ENCODE results near the gene SCRN2. TPM values are rescaled to one million over a fixed set of nuclear protein-coding genes. Genes with fewer than 3 reads are reported as not detected.

Gene SCRN2
- polyA plus RNA-seq, 1 donor from 2014 or later: 19.8 TPM

DNA sequence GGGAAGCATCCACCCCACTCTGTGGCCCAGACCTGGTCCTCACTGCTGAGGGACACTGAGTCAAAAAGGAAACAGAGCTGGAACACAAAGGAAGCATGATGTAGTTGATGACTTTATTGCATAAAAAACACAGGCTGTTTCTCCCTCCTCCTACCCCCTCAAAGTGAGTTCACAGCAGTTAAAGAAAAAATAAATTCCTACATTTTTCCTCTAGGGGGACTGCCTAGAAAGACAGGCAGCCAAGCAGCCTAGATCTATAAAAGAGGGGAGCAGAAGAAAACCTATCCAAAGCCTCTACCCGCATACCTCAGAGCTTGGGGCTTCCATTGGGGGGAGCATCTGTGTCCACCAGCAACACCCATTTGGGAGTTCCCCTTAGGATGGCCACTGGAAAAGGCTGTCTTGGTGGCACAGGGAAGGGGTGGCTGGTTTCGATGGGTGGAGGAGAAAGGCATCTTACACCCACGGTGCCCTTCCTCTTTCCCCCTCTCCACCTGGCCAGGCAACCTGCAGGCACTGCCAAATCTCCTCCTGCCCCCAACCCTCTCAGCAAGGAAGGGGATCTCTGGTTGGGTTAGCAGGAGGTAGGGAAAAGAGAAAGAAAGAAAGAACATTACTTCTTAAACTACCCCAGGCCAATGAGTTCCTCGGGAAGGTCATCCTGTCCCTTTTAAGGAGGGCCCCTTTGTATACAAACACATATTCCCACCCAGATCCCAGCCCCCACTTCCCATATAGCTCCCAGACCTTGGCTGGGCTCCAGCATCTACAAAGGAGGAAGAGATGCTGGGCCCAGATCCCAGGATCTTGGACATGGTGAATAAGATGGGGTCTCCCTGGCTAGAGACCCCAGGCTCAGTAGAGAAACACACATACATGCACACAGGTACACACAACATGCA, 4.0 kb upstream of the SCRN2 start:
- Mint-ChIP-seq H3K9me3 (no peaks in the 10 kb centered on the region), H3K27ac (no peak overlapping the region), H3K36me3 (peaks cover 2% of the 10 kb centered on the region), H3K4me1 (peaks cover 8 to 14% (median 10%) of the 10 kb centered on the region in 3 donors), H3K27me3 (peaks cover 45% of the 10 kb centered on the region), H3K4me3 (peak overlapping the region in 1 of 4 donors; percentile 12)

GRCh38 chr17:47844227-47844626, 3.2 kb upstream of the SCRN2 start:
- Mint-ChIP-seq H3K9me3 (no peaks in the 10 kb centered on the region), H3K36me3 (peaks cover 2% of the 10 kb centered on the region), H3K4me1 (peaks cover 8 to 19% (median 13%) of the 10 kb centered on the region in 3 donors), H3K4me3 (no peak overlapping the region), H3K27me3 (peaks cover 38% of the 10 kb centered on the region), H3K27ac (no peak overlapping the region)

GRCh38 chr17:47843391-47843730, 2.3 kb upstream of the SCRN2 start:
- Mint-ChIP-seq H3K4me3 (peak overlapping the region in 1 of 4 donors; percentile 90), H3K36me3 (no peaks in the 10 kb centered on the region)

DNA sequence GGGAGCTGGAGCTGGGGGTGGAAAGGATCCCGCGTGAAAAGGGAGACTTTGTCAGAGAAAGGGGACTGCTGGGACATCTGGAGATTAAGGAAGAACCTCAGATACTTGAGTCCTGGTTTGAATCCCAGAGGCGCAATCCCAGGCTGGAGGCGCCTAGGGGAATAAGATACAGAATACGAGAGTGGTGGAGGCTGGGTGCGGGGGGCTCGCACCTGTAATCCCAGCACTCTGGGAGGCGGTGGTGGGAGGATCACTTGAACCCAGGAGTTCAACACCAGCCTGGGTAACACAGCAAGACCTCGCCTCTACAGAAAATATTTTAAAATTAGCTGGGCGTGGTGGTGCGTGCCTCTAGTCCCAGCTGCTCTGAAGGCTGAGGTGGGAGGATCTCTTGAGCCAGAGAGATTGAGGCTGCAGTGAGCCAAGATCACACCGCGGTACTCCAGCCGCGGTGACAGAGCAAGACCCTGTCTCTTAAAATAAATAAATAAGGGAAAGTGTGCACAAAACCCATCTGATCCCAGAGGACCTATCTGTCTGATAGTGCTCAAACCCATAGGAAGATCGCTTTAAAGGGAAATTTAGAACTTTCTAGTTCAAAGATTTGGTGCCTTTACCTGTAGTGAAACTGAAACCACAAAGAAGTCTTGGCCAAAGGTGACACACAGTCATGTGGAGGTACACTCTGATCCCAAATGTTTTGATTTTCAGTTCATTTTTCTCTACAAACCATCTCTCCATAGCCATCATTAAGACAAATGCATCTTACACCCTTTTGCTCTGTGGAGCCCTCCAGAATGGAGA, 617 bp upstream of the SCRN2 start:
- no peaks in the 10 kb centered on the region for H3K9me3 Mint-ChIP-seq
- H3K36me3 Mint-ChIP-seq: peaks cover 6% of the 10 kb centered on the region
- peaks cover 20% of the 10 kb centered on the region for H3K27me3 Mint-ChIP-seq
- peak overlapping the region in 2 of 3 donors; percentile 5 to 8 for H3K27ac Mint-ChIP-seq
- H3K4me1 Mint-ChIP-seq: peaks cover 6 to 19% (median 13%) of the 10 kb centered on the region in 3 donors
- peak overlapping the region; percentile 37 to 99 (median 92) for H3K4me3 Mint-ChIP-seq

More at GRCh38 chr17:47843391-47843730, 2.3 kb upstream of the SCRN2 start:
- Mint-ChIP-seq H3K4me1 (peaks cover 6 to 19% (median 13%) of the 10 kb centered on the region in 3 donors), H3K27me3 (peaks cover 29% of the 10 kb centered on the region), H3K27ac (peak overlapping the region in 2 of 3 donors; percentile 67 to 79), H3K9me3 (no peaks in the 10 kb centered on the region)

DNA sequence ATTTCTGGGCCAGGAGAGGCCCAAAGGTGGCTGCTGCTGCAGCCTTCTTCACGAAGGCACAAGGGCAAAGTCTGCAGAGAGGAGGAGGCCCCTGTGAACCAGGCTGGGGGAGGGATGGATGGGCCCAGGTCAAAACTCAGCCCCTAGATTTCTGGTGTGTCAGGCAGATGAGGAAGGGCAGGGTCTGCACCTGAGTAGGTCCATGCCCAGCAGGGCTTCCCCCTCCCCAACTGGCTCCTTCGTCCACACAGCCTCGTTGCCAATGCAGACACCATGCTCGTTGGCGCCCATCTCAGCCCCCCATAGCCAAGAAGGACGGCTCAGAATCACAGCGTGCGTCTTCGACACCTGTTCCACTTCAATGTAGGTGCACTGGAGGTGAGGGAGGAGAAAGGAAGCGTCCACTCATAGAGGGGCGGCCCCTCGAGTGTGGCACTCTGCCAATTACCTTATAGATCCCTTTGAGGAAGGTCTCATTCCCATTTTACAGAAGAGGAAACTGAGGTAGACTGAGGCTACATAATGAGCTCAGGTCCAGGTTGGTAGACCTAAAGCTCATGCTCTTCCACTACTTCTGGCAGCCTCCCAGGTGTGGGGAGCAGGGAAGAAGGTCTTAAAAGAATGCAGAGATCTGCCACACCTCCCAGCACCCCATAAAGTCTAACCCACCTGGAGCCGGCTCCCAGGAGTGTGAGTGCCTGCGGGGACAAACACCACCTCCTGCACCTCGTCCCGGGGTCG, 902 bp downstream of the SCRN2 start:
- H3K27ac Mint-ChIP-seq: peak overlapping the region in 1 of 3 donors; percentile 53
- peaks cover 11% of the 10 kb centered on the region for H3K27me3 Mint-ChIP-seq
- H3K4me1 Mint-ChIP-seq: peaks cover 6 to 19% (median 13%) of the 10 kb centered on the region in 3 donors
- H3K9me3 Mint-ChIP-seq: no peaks in the 10 kb centered on the region
- peak overlapping the region; percentile 90 to 99 (median 96) for H3K4me3 Mint-ChIP-seq
- peaks cover 6% of the 10 kb centered on the region for H3K36me3 Mint-ChIP-seq

DNA sequence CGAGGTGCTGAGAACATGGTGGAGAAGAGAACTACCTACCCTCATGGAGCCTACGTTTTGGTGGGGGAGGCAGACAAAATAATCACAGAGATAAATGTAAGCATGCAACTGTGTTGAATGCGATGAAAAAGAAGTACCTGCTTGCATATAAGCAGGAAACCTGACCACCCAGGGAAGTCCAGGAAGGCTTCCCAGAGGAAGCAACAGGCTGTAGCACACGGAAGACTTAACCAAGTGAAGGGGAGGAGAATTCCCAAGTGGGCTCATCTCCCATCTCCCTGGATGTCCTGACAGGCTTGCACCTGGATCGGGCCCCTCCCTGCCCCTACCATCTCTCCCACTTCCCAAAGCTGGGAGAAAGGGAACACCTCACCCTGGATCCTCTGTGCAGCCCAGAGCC, 2.0 kb downstream of the SCRN2 start:
- H3K9me3 Mint-ChIP-seq: no peaks in the 10 kb centered on the region
- H3K4me1 Mint-ChIP-seq: peaks cover 6 to 19% (median 15%) of the 10 kb centered on the region in 3 donors
- H3K27me3 Mint-ChIP-seq: peaks cover 3% of the 10 kb centered on the region
- peak overlapping the region in 3 of 4 donors; percentile 27 to 90 (median 51) for H3K4me3 Mint-ChIP-seq
- H3K27ac Mint-ChIP-seq: no peak overlapping the region
- peaks cover 6% of the 10 kb centered on the region for H3K36me3 Mint-ChIP-seq

GRCh38 chr17:47838636-47839035, 2.4 kb downstream of the SCRN2 start:
- Mint-ChIP-seq H3K36me3 (peaks cover 6% of the 10 kb centered on the region), H3K27ac (no peak overlapping the region), H3K4me3 (peak overlapping the region in 2 of 4 donors; percentile 34 to 90), H3K9me3 (no peaks in the 10 kb centered on the region), H3K27me3 (peaks cover 2% of the 10 kb centered on the region), H3K4me1 (peaks cover 6 to 19% (median 17%) of the 10 kb centered on the region in 3 donors)

- Mint-ChIP-seq H3K27me3 (no peaks in the 10 kb centered on the region), H3K4me3 (peak overlapping the region in 1 of 4 donors; percentile 12), H3K9me3 (no peaks in the 10 kb centered on the region), H3K4me1 (peaks cover 6 to 14% (median 13%) of the 10 kb centered on the region in 3 donors), H3K27ac (no peak overlapping the region), H3K36me3 (peaks cover 6% of the 10 kb centered on the region)
These were observed 3.6 kb downstream of the SCRN2 start for GRCh38 chr17:47837401-47838039.

GRCh38 chr17:47836601-47837000, 4.5 kb downstream of the SCRN2 start:
- Mint-ChIP-seq H3K27me3 (no peaks in the 10 kb centered on the region), H3K4me3 (no peak overlapping the region), H3K4me1 (peaks cover 9 to 21% (median 15%) of the 10 kb centered on the region in 3 donors), H3K9me3 (no peaks in the 10 kb centered on the region), H3K36me3 (peaks cover 6% of the 10 kb centered on the region), H3K27ac (no peak overlapping the region)

GRCh38 chr17:47834756-47835155, 6.3 kb downstream of the SCRN2 start:
- Mint-ChIP-seq H3K27me3 (no peaks in the 10 kb centered on the region), H3K4me3 (peak overlapping the region in 1 of 4 donors; percentile 43), H3K36me3 (peaks cover 6% of the 10 kb centered on the region), H3K27ac (peak overlapping the region in 1 of 3 donors; percentile 76), H3K9me3 (no peaks in the 10 kb centered on the region), H3K4me1 (peaks cover 12 to 24% (median 22%) of the 10 kb centered on the region in 3 donors)

GRCh38 chr17:47831934-47832327, 9.1 kb downstream of the SCRN2 start:
- H3K9me3 Mint-ChIP-seq: no peaks in the 10 kb centered on the region
- H3K36me3 Mint-ChIP-seq: peaks cover 3% of the 10 kb centered on the region
- H3K4me1 Mint-ChIP-seq: peaks cover 12 to 23% (median 22%) of the 10 kb centered on the region in 3 donors
- no peaks in the 10 kb centered on the region for H3K27me3 Mint-ChIP-seq
- peak overlapping the region; percentile 88 to 99 (median 95) for H3K4me3 Mint-ChIP-seq
- peak overlapping the region; percentile 87 to 98 (median 95) for H3K27ac Mint-ChIP-seq

DNA sequence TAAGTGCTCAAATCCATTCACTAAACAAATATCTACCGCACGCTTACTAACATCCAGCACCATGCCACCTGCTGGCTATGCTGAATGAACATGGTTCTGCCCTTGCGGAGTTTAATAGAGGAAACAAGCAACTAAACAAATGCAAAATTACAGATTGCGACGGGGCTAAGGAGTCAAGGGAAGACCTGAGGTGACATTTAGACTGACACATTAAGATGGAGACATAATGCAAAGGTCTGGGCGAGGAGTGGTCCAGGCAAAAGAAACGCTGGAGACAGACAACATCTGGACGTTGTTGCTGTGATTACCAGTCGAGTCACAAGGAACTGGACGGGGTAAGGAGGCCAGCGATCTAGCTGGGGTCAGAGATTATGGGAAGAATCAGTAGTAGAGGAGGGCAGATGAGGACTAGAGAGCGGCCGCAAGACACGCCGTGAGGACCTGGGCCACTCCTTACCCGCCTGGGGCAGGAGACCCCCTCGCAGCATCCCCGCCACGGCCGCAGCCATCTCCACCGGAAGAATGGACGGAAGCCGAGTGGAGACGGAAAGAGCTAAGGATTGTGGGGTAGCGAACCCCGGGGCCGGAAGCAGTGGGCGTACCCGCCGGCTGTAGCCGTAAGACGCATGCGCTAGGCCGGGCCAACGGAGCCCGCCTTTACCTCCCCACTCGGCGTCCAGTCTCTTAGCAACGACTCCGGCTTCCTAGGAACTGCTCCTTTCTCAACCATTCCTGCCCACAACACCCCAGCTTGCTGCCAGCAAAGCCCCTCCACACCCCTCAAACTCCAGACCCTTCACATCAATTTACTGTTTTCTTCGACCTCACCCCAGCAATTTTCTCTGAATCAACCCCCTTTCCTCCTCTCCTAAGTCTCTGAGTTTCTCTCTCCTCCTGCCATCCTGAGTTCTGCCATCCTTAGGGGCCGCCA, 9.8 kb downstream of the SCRN2 start, which contains the start of the genes LRRC46 and MRPL10:
Gene LRRC46, plus strand, starts transcription at position 668 of the 931 bp plus-strand sequence. CDS start 320 bp downstream, outside the sequence.
Gene MRPL10, minus strand, starts transcription at position 539 of the 931 bp plus-strand sequence. Its CDS starts 30 bp downstream, at position 509.
- Mint-ChIP-seq H3K27me3 (no peaks in the 10 kb centered on the region), H3K4me3 (peak within 1 kb of the TSS; percentile 88 to 99 (median 95)), H3K4me1 (peaks cover 12 to 23% (median 22%) of the 10 kb centered on the region in 3 donors), H3K36me3 (no peaks in the 10 kb centered on the region), H3K9me3 (no peaks in the 10 kb centered on the region), H3K27ac (peak within 1 kb of the TSS; percentile 95 to 98 (median 95))

All from IgD-negative memory B cell (primary cell).